ENCODE data around the gene FSTL5.
"Not testable (repeated sequence)": the region's sequence is repeated elsewhere in the genome, so short reads cannot be mapped to it uniquely, and the experiment has no call there.

Gene FSTL5

DNA sequence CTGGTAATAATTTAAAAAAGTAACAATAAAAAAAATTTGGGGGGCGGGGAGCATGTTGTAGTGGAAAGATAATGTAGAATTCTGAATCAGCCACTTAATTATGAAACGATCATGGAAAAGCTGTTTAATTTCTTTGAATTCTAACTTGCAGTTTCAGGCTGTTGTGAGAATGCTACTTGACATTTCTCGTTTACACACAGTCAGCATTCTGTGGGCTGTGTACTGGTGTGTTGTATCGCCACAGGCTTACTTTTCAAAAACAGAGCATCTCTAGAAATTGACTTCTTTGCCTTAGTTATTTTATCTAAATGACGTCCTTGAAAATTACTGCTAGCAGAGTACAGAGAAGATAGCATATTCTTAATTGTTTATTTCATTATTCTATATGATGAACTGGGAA is 350.4 kb downstream of the FSTL5 start:
- H3K27ac ChIP-seq, result no peak overlapping the region
- TF ChIP-seq POLR2AphosphoS5 (IDR thresholded peaks at IDR 0.05; ENCODE audit: borderline replicate concordance, low read depth, low read length) (no peak), FOXP2 (optimal IDR thresholded peaks at IDR 0.05; ENCODE audit: control extremely low read depth, extremely low read length, insufficient read depth) (no peak), EZH2 (IDR thresholded peaks at IDR 0.05) (no peak)
- H3K4me3 ChIP-seq, result no peak overlapping the region
- no peak overlapping the region for H3K9ac ChIP-seq (ENCODE audit: insufficient read length)
- no peaks in the 10 kb centered on the region for H3K9me3 ChIP-seq (ENCODE audit: low read depth, low read length)
- no peaks in the 10 kb centered on the region for H3K36me3 ChIP-seq (ENCODE audit: insufficient read depth, low read length)
- no peak for DNase-seq (ENCODE audit: low read depth, low spot score)

DNA sequence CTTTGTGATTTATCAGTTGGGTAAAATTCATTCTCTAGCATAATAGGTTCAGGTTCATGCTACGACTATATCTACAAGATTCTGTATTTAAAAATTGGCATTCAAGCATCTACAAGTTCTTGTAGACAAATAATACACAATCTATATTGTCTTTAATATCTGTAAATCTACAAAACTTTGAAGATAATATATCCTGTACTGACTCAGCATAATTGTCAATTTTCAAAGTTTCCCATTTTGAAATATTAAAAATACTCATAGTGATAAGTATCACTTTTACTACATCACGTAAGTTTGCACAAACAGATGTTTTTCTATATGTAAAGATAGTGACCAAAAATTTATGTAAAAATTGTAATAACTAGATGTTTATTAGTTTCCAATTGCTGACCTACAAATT is 360.6 kb downstream of the FSTL5 start:
- no peak overlapping the region for H3K27ac ChIP-seq
- H3K36me3 ChIP-seq (ENCODE audit: insufficient read depth, low read length), result no peaks in the 10 kb centered on the region
- H3K9me3 ChIP-seq (ENCODE audit: low read depth, low read length), result no peaks in the 10 kb centered on the region
- no peak overlapping the region for H3K9ac ChIP-seq (ENCODE audit: insufficient read length)
- no peak for DNase-seq (ENCODE audit: low read depth, low spot score)
- TF ChIP-seq FOXP2 (optimal IDR thresholded peaks at IDR 0.05; ENCODE audit: control extremely low read depth, extremely low read length, insufficient read depth) (no peak), EZH2 (IDR thresholded peaks at IDR 0.05) (no peak), POLR2AphosphoS5 (IDR thresholded peaks at IDR 0.05; ENCODE audit: borderline replicate concordance, low read depth, low read length) (no peak)
- no peak overlapping the region for H3K4me3 ChIP-seq

DNA sequence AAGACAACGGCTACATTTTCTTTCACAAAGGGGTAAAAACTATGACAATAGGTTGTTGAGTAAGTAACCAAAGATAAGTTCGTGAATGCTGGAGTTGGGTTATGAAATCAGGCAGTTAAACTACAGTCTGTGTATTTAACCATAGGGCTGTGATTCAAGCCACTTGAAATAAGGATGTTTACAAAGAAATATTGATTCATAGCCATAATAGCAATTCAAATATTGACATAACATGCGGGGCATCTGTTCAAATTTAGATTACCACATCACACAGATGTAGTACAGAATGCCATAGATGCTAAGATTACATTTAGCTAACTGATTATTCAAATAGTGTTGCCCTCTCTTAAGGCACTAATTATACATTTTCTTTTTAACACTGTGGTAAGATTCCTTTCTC is 364.1 kb downstream of the FSTL5 start:
- Histone ChIP-seq H3K27ac (no peak overlapping the region), H3K9ac (ENCODE audit: insufficient read length) (no peak overlapping the region), H3K9me3 (ENCODE audit: low read depth, low read length) (no peaks in the 10 kb centered on the region), H3K36me3 (ENCODE audit: insufficient read depth, low read length) (no peaks in the 10 kb centered on the region), H3K4me3 (no peak overlapping the region)
- DNase-seq (ENCODE audit: low read depth, low spot score), result no peak
- TF ChIP-seq FOXP2 (optimal IDR thresholded peaks at IDR 0.05; ENCODE audit: control extremely low read depth, extremely low read length, insufficient read depth) (no peak), EZH2 (IDR thresholded peaks at IDR 0.05) (no peak), POLR2AphosphoS5 (IDR thresholded peaks at IDR 0.05; ENCODE audit: borderline replicate concordance, low read depth, low read length) (no peak)

DNA sequence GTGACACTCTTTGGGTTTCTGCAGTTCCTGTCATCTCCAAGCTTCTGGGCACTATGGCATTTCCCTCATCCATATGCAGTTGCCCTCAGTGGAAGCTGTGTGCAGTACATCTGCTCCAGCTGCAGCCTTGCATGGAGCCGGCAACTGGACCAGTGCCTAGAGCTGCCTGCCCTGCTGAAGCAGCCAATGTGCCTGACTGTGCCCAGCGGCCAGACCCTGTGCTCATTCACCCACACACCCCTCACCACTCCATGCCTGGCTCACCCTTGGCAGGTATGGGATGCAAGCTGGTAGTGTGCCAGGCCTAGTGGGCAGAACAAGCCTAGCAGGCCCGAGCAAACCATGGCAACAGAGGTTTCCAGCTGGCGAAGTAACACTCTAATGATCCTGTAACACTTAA is 370.8 kb downstream of the FSTL5 start:
- Histone ChIP-seq H3K9me3 (ENCODE audit: low read depth, low read length) (no peaks in the 10 kb centered on the region), H3K4me3 (no peak overlapping the region), H3K36me3 (ENCODE audit: insufficient read depth, low read length) (no peaks in the 10 kb centered on the region), H3K9ac (ENCODE audit: insufficient read length) (no peak overlapping the region), H3K27ac (no peak overlapping the region)
- DNase-seq (ENCODE audit: low read depth, low spot score), result no peak
- TF ChIP-seq FOXP2 (optimal IDR thresholded peaks at IDR 0.05; ENCODE audit: control extremely low read depth, extremely low read length, insufficient read depth), result no peak
- TF ChIP-seq POLR2AphosphoS5 (IDR thresholded peaks at IDR 0.05; ENCODE audit: borderline replicate concordance, low read depth, low read length), result no peak
- TF ChIP-seq EZH2 (IDR thresholded peaks at IDR 0.05), result no peak

- Histone ChIP-seq H3K9me3 (ENCODE audit: low read depth, low read length) (no peaks in the 10 kb centered on the region), H3K36me3 (ENCODE audit: insufficient read depth, low read length) (no peaks in the 10 kb centered on the region), H3K4me3 (no peak overlapping the region), H3K27ac (no peak overlapping the region), H3K9ac (ENCODE audit: insufficient read length) (no peak overlapping the region)
- no peak for TF ChIP-seq FOXP2 (optimal IDR thresholded peaks at IDR 0.05; ENCODE audit: control extremely low read depth, extremely low read length, insufficient read depth)
- no peak for DNase-seq (ENCODE audit: low read depth, low spot score)
Observed at GRCh38 chr4:161791796-161792556, 371.8 kb downstream of the FSTL5 start.

DNA sequence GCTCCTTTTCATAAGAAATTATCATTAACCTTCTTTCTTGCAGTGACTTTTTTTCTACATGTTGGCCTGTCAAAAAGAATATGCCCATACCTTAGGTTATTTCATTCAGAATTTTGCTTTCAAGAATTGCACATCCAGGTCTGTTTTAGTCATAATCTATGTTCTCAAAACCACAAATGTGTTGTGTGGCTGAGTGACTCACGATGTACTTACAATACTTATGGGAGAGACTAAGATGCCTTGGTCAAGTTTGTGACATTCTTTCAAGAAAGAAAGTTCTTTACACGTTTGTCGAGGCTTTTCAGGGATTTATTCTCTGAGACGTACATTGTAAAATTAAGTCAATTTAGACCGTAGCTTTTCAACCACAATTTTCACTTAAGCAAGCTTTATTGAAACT is 396.7 kb downstream of the FSTL5 start:
- Histone ChIP-seq H3K9me3 (ENCODE audit: low read depth, low read length) (no peaks in the 10 kb centered on the region), H3K36me3 (ENCODE audit: insufficient read depth, low read length) (no peaks in the 10 kb centered on the region), H3K4me3 (no peak overlapping the region), H3K27ac (no peak overlapping the region), H3K9ac (ENCODE audit: insufficient read length) (no peak overlapping the region)
- no peak for DNase-seq (ENCODE audit: low read depth, low spot score)
- TF ChIP-seq POLR2AphosphoS5 (IDR thresholded peaks at IDR 0.05; ENCODE audit: borderline replicate concordance, low read depth, low read length) (no peak), FOXP2 (optimal IDR thresholded peaks at IDR 0.05; ENCODE audit: control extremely low read depth, extremely low read length, insufficient read depth) (no peak), EZH2 (IDR thresholded peaks at IDR 0.05) (no peak)

- no peak for TF ChIP-seq POLR2AphosphoS5 (IDR thresholded peaks at IDR 0.05; ENCODE audit: borderline replicate concordance, low read depth, low read length)
- DNase-seq (ENCODE audit: low read depth, low spot score), result no peak
- no peak overlapping the region for H3K4me3 ChIP-seq
- no peaks in the 10 kb centered on the region for H3K36me3 ChIP-seq (ENCODE audit: insufficient read depth, low read length)
- H3K9me3 ChIP-seq (ENCODE audit: low read depth, low read length), result no peaks in the 10 kb centered on the region
- H3K27ac ChIP-seq, result no peak overlapping the region
- no peak overlapping the region for H3K9ac ChIP-seq (ENCODE audit: insufficient read length)
Observed at GRCh38 chr4:161762796-161763195, 401.0 kb downstream of the FSTL5 start.

GRCh38 chr4:161760008-161760407 is 403.8 kb downstream of the FSTL5 start:
- Histone ChIP-seq H3K9ac (ENCODE audit: insufficient read length) (no peak overlapping the region), H3K4me3 (no peak overlapping the region), H3K36me3 (ENCODE audit: insufficient read depth, low read length) (no peaks in the 10 kb centered on the region), H3K9me3 (ENCODE audit: low read depth, low read length) (no peaks in the 10 kb centered on the region), H3K27ac (no peak overlapping the region)
- DNase-seq (ENCODE audit: low read depth, low spot score), result no peak
- TF ChIP-seq EZH2 (IDR thresholded peaks at IDR 0.05), result no peak
- no peak for TF ChIP-seq POLR2AphosphoS5 (IDR thresholded peaks at IDR 0.05; ENCODE audit: borderline replicate concordance, low read depth, low read length)
- no peak for TF ChIP-seq FOXP2 (optimal IDR thresholded peaks at IDR 0.05; ENCODE audit: control extremely low read depth, extremely low read length, insufficient read depth)

- H3K27ac ChIP-seq; H3K9me3 ChIP-seq (ENCODE audit: low read depth, low read length); DNase-seq (ENCODE audit: low read depth, low spot score); H3K9ac ChIP-seq (ENCODE audit: insufficient read length); H3K36me3 ChIP-seq (ENCODE audit: insufficient read depth, low read length); H3K4me3 ChIP-seq: not testable (repeated sequence)
Observed at GRCh38 chr4:161758412-161758811, 405.4 kb downstream of the FSTL5 start.
